AG09319 (cell line): ENCODE data around the gene ZCCHC24.

Experiments
- DNase-seq: peaks from one replicate; pipeline ENCODE4 v3.0.0-alpha.2; 2010; ENCODE audit warnings: low read depth; ENCODE audit errors: extremely low read depth
- CTCF ChIP-seq: IDR thresholded peaks from 2 replicates; pipeline ENCODE4 v1.5.1; 2011; ENCODE audit warnings: low read depth, mild to moderate bottlenecking, inconsistent platforms, low read length, moderate library complexity

Gene ZCCHC24

DNA sequence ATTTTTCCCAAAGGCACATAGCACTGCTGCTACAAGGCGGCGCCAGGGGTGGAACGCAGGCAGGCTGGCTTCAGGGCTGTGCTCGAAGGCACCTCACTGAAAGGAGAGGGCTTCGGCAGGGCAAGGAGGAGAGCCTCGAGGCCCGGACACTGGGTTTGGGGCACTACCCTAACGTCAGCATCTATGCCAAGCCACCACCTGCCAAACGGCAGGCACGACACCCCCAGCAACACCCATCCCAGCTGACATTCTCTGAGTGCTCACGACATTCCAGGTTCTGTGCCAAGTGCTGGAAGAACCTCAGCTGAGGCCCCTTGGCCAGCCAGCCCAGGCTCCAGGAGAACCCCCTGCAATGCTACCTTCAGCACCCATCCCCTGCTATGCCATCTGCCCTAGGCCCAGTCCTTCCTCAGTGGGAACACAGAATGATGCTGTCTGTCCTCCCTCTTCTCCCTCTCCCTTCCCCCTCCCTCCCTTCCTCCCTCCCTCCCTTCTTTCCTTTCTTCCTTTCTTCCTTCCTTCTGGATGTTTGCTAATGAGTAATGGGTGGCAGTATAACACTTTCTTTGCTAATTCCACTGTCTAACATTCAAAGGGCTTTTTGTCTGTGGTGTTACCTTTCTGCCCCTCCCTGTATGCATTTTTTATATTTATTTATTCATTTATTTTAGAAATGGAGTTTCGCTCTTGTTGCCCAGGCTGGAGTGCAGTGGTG is 24.3 kb downstream of the ZCCHC24 start:
- DNase-seq: no peak
- no peak for TF ChIP-seq CTCF

DNA sequence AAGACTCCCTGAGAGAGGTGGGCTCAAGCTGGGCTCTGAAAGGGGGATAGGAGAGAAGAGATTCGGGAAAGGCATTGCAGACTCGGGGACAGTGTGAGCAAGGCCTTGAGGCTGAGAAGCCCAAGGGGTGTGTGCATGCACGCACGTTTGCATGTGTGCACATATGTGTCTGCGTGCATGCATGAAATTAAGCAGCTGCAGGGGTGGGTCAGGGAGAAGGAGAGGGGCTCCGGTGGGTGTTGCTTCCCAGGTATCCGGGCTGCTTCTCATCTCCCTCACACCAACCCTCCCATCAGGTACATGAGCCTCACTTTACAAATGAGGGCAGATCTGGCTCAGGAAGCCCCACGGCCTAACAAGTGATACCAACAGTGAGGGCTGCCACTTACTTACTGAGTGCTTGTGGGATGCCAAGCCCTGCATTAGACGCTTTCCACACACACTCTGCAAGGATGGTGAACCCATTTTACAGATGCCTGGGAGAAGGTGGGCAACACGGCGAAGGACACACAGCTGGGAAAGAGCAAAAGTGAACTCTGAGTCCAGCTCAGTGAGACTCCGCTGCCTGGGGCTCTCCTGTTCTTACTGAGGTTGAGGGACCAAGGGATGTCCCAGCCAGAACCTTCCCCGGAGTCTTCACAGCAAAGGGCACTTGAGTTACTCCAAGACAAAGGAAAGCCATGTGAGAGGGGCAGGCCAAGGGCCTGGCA is 26.4 kb downstream of the ZCCHC24 start:
- DNase-seq: no peak
- no peak for TF ChIP-seq CTCF

DNA sequence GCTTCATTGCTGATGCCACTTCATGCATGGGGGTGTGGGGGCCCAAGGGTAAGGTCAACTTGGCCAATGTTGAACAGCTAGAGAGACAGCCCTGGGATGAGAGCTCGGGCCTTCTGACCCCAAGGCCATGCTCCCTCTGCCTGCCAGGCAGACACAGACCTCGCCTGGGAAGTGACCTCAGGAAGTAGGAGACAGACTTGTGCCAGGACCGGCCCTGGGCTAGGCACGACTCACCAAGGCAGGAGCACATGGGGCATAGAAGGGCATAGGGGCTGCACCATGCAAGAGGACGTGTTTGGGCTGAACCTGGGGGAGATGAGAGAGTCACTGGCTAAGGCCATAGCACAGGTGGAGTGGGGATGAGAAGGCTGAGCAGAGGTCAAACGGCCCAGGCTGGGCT is 27.1 kb downstream of the ZCCHC24 start:
- TF ChIP-seq CTCF: no peak
- DNase-seq: no peak

DNA sequence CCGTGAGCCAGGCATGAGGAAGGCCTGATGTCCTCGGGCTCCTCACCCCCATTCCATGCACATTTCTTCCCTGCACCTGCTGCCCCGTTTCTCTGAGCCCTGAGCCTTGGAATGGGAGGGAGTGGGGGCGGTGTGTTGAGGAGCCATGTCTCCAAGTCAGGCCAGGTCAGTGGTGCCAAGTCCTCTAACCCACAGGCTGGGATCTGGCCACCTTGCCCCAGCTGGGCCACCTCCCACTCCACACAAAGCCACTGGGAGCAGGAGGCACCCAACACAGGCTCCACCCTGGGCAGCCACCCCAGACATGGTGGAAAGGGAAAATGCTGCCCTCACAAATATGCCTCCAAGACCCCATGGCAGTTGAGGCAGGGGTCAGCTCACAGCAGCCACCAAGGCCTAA is 27.7 kb downstream of the ZCCHC24 start:
- DNase-seq: no peak
- TF ChIP-seq CTCF: no peak

- DNase-seq: no peak
- no peak for TF ChIP-seq CTCF
Observed at GRCh38 chr10:79417266-79417665, 28.2 kb downstream of the ZCCHC24 start.

DNA sequence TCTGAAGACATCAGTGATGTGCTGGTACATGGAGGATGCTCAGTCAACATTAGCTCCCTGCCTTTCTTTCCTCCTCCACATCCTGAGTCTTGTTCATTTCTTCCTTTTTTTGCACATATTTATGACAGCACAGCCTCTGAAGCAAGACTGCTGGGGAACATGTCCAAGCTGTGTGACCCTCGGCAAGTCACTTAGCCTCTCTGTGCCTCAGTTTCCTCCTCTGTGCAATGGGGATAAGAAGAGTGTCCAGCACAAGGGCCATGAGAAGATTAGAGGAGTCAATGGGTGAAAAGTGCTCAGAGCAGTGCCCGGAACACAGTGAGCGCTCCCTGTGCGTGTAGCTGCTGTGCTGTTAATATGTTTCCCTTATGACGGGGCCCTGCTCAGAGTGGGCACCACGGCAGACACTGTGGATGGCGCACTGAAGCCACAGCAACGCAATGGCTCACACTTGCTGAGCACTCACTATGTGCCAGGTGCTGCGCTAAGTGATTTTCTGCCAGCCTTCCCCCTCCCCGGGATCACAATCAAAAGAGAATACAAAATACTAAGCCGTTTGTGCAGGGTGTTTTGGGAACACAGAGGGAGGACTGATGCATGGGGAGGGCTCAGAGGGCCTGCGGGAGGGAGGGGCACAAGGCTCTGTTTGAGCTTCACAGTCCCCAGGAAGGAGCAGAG is 28.7 kb downstream of the ZCCHC24 start:
- no peak for TF ChIP-seq CTCF
- DNase-seq: no peak
